HTERT RPE-1 (cell line): ENCODE measurements around the gene GKN2.

Source experiments
- in situ Hi-C: fragments of 300-500 bp; cut with MboI; formaldehyde crosslinking; loops from 4 replicates; pipeline ENCODE4 v1.14.3; 2020; ENCODE audit warnings: low sequenced_read_pairs

Gene GKN2

GRCh38 chr2:68925295-68925896 lies 27.3 kb downstream of the GKN2 start:
- in situ Hi-C loops = no loop called here

DNA sequence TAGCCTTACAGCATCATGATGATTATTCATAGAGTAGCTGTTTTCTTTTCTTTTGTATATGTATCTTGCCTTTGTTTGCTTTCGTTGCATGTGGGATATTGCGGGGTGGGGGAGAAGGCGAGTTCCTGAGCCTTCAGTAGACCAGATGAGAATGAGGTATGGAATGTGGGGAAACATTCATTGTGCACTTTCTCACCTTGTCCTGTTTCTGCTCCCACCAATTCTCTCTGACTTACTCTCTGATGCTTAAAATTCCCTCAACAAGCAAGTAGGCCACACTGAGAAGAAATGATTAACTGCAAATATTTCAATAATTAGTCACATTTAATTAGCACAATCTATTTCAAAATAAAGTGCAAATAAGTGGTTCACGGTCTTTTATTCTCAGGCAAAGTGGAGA lies 31.0 kb downstream of the GKN2 start:
- in situ Hi-C loops = no loop called here

DNA sequence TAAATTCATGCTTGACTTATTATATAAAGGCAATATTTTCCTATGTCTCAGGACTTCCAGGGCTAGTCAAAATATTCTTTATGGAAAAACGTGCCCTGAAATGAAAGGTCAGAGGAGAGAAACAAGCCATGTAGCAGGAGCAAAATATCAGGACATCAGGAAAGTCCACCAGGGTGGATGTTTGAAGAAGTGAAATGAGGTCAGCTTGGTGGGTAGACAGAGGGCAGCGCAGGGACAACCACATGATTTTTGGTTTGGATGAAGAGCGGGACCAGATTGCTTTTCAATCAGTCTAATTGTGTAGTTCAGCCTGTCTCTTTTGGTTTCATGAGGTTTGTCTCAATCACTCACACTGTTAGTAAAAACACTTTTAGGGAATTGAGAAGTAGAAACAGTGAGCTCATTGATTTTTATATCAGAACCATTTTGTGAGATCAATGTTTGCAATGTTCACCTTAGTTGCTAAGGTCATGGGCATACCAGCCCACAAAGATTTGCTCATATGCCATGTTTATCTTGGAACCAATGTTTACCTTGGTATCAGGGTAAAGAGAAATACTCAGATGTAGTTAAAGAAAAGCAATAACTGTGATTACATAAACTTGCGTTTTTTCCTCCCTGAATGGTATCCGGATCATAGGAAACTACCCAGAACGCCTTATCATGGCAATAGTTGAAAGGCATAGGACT lies 32.1 kb downstream of the GKN2 start:
- in situ Hi-C loops = no loop called here

- in situ Hi-C loops = no loop called here
Measured at GRCh38 chr2:68918497-68918896, 34.2 kb downstream of the GKN2 start.

DNA sequence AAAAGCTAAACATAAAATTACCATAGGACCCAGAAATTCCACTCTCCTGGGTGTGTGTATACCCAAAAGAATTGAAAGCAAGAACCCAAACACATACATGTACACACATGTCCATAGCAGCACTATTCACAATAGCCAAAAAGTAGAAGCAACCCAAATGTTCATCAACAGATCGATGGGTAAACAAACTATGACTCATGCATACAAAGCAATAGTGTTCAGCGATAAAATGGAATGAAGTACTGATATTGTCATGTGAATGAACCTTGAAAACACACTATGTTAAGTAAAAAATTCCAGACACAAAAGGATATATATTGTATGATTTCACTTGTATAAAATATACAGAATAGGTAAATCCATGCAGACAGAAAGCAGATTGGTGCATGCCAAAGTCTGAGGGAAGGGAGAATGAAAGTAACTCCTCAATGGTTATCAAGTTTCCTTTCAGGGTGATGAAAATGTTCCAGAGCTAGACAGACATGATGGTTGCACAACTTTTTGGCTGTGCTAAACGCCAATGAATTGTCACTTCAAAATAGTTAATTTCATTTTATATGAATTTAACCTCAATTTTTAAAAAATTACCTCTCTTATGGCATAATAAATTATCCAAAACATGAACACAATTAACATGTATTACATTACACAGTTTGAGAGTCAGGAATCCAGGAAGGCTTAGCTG lies 35.5 kb downstream of the GKN2 start:
- in situ Hi-C loops = no loop called here

GRCh38 chr2:68916226-68916625 lies 36.5 kb downstream of the GKN2 start:
- in situ Hi-C loops = no loop called here

DNA sequence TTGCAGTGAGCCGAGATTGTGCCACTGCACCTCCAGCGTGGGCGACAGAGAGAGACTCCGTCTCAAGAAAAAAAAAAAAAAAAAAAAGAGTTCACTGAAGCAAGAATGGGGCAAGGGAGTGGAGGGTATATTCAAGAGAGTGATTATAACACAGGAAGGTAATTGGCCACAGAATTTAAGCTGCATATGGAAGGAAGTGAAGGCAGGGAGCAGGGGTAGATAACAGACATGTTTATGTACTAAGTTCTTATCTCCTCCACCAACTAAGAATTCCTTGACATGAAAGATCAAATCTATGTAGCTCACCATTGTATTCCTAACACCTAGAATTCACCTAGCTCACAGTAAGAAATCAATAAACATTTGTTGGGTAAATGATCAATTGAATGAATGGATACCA lies 37.3 kb downstream of the GKN2 start:
- in situ Hi-C loops = no loop called here

GRCh38 chr2:68913359-68913758 lies 39.3 kb downstream of the GKN2 start:
- in situ Hi-C loops = no loop called here

DNA sequence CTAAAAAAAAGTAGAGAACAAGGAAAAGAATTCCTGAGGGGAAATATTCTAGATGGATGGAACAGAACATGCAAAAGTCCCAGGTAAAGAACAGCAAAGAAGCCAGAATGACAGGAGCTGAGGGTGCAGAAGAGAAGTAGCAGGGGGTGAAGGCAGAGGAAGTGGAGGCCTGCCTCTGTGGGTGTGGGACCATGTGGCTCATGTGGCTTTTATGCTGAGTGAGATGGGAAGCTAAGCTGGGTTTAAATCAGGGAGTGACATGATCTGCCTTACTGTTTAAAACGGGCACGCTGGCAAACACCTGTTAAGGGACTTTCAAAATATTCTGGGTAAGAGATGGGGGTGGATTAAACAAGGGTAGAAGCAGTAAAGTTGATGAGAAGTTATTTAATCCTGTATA lies 40.0 kb downstream of the GKN2 start:
- in situ Hi-C loops = no loop called here

DNA sequence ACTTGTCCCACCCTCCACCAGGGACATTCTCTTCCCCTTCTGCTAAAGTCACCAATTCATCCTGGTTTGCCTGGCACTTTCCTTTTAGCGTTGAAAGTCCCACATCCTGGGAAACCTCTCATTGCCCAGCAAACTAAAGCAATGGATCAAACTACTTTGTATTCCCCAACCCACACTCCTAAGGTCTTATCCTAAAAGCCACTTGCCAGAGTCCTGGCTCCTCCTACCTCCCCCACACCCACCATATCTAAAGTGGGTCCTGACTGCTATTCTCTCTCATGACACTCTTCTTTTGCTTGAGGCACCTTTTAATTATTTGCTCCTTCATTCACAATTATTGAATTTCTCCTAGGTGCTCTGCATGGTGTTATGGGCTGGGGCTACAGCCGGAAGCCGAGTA lies 40.6 kb downstream of the GKN2 start:
- in situ Hi-C loops = no loop called here

DNA sequence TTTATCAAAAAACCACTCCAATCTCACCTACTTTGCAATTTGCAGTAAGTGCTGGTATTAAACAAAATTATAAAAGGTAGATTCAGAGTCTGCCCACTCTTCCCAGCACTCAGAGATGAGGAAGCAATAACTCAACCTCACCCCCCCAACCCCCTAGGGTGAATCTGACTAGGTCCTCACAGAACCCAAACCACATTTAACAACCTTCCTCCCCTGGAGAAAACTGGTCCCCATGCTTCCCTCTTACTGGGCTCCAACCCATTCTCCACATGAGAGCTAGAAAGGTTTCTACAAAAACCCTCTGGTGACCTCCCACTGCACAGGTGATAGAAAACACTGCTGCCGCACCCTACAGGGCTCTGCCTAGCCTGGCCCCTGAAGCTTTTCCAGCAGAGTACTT lies 41.0 kb downstream of the GKN2 start:
- in situ Hi-C loops = no loop called here

DNA sequence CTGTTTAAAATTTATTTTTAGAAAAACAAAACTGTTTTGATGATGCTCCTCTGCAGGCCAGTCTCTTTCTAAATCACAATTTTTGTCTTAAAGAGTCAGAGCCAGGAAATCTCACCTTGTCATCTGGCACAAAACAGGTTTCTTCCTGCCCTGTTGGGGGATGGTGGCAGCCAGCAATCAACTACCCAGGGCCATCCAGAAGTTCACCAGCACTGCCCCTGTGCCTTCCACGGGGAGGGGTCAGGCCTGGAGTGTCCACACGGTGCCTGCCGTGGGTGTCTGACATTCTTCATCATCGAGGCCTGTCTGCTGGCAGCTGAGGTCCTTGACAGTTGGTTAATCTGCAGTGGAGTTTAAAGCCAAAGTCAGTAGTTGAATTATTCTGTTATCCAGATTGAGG lies 41.4 kb downstream of the GKN2 start:
- in situ Hi-C loops = no loop called here

- in situ Hi-C loops = no loop called here
Measured at GRCh38 chr2:68909793-68910674, 42.7 kb downstream of the GKN2 start.

- in situ Hi-C loops = no loop called here
Measured at GRCh38 chr2:68908392-68908970, 44.2 kb downstream of the GKN2 start.

DNA sequence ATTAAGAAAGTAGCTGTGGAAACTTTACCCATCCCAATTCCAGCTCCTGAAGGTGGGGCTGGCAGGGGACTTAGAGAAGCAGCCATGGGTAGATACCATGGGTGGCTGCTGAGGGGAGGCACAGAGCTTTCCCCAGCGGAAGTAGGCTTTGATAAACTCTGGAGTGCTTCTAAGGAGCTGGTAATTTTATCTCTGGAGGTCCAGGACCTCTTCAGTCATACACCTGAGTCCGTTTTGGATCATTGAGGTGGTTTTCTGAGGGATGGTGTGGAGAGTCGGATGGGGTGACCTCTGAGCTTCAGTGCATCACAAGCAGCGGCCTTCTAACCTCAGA lies 44.8 kb downstream of the GKN2 start:
- in situ Hi-C loops = no loop called here

DNA sequence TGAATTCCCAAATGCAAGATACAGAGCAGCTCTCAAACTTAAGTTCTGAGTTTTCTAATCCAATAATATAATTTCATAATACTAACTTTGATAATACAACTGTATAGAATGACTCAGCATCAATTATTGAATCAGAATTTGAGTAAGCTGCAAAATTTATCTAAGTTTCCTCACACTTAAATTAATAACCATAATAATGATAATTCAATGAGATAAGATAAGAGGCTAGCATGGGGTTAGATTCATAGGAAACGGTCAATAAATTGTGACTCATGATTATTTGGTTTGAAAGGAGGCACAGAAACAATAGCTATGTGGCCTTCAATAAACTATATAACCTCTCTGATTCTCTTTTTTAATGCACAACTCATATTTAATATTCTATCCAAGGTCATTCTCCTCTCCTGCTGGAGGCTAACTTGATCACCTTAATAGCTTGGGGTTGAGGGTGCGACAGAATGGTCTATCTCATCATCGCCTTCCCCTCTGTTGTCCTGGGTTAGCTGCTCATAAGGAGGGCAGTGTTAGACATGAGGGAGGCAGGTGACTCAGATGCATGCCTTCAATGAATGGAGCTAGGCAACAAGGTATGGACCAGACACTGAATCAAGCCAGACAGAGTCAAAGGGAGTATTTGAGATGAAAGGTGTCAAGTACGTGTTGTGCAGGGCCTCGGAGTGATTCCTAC lies 45.3 kb downstream of the GKN2 start:
- in situ Hi-C loops = no loop called here

DNA sequence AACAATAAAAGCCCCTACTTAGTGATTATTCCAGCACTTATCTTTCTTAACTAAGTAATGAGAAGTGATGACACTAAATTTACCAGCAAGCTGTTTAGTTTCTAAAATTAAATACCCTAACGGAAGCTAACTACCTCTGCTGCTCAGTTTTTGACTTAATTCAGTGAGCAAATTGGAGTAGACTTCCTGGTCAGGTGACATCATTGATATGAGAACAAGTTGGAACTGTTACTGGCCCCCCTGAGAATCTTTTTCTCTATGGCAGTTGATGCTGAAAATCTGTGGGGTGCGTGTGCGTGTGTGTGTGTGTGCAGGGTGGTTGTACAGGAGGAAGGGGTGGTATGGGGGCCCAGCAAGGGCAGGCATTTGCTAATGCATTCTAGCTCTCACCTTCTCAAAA lies 46.0 kb downstream of the GKN2 start:
- in situ Hi-C loops = no loop called here

DNA sequence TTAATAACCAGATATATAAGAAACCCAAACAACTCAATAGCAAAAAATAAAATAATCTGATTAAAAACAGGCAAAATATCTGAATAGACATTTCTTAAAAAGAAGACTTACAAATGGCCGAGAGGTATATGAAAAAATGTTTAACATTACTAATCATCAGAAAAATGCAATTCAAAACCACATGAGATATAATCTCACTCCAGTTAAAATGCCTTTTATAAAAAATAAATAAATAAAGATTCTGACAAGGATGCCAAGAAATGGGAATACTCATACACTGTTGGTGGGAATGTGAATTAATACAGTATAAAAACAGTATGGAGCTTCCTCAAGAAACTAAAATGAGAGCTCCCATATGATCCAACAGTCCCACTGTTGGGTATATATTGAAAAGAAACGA lies 47.6 kb downstream of the GKN2 start:
- in situ Hi-C loops = no loop called here

GRCh38 chr2:68901561-68901960 lies 51.1 kb downstream of the GKN2 start:
- in situ Hi-C loops = no loop called here

GRCh38 chr2:68901199-68901514 lies 51.5 kb downstream of the GKN2 start:
- in situ Hi-C loops = no loop called here
